C4-2B (cell line): Measurements from ENCODE around the gene COG5.

Experiments
- CTCF ChIP-seq: fragments of 450-650 bp; conservative IDR thresholded peaks from 2 replicates; pipeline ENCODE4 v1.5.1; 2017; ENCODE audit warnings: mild to moderate bottlenecking
- ZFX ChIP-seq: fragments of 450-650 bp; IDR thresholded peaks from 2 replicates; pipeline ENCODE4 v1.6.1; 2017

DNA sequence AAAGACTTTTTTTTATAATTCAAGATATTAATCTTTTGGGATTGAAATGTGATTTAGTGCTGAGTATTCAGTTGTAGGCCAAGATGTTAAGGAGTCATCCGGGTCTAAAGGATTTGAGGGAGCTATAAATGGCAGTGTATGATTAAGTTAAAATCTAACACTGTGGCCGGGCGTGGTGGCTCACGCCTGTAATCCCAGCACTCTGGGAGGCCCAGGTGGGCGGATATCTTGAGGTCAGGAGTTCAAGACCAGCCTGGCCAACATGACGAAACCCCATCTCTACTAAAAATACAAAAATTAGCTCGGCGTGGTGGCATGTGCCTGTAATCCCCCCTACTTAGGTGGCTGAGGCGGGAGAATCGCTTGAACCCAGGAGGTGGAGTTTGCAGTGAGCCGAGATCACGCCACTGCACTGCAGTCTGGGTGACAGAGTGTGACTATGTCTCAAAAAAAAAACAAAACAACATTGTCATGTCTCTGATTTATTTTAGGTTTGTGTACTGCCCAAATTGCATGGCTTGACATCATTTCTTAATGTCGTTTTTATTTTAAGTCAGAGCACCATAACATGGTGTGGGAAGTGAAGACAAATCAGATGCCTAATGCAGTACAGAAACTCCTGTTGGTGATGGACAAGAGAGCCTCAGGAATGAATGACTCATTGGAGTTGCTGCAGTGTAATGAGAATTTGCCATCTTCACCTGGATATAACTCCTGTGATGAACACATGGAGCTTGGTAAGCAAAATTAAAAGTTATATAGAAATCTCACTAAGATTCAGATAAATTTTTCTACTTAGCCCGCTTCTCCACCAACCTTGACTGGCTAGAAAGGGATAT lies 384.2 kb downstream of the COG5 start:
- no peak for TF ChIP-seq CTCF
- TF ChIP-seq ZFX = no peak
